ENCODE data around the gene SNTG2.

- no peak for TF ChIP-seq CTCF (IDR thresholded peaks at IDR 0.05)
- TF ChIP-seq POLR2A (IDR thresholded peaks at IDR 0.05; ENCODE audit: low read depth) = no peak
- TF ChIP-seq POLR2AphosphoS5 (IDR thresholded peaks at IDR 0.05) = no peak
These were observed 363.6 kb downstream of the SNTG2 start for GRCh38 chr2:1314254-1314653.

All from esophagus muscularis mucosa (tissue), 3 donors.